Measurements from ENCODE around the gene NEUROD6. TPM values are rescaled to one million over a fixed set of nuclear protein-coding genes. Genes with fewer than 3 reads are reported as not detected.

Gene NEUROD6
- not detected for total RNA-seq

DNA sequence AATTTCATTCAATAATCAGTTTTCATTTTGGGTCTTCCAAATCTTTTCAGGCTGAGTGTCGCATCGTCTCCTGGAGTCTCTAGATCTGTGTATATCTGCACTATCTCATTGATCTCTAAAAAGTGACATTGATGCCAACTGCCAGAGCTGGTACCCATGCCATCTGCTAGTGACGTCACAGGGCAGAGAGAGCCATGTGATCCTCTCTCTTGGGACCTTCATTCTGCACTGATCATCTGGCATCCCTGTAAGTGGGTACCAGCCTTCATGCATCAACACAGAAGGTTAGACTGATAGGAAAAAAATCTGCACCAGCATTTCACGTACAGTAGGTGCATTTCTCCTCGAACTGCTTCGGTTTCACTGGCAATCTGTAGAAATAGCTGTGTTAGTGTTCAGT, at the start of gene NEUROD6:
TSS of gene NEUROD6 (minus strand) at position 124 of the 400 bp plus-strand sequence. CDS start 1,458 bp downstream, outside the sequence.
- no peaks in the 10 kb centered on the region for H3K27me3 ChIP-seq
- no peak for DNase-seq (ENCODE audit: extremely low spot score in 2 of 2)
- peaks cover 7% of the 10 kb centered on the region for H3K4me1 ChIP-seq
- intact Hi-C loops (cut with DNase I) = loop anchor here (2.0 kb wide), 1 partner anchor 74 kb away; no protein-coding TSS in a partner anchor
- H3K27ac ChIP-seq = no peak within 1 kb of the TSS
- H3K9me3 ChIP-seq = no peaks in the 10 kb centered on the region
- no peaks in the 10 kb centered on the region for H3K36me3 ChIP-seq
- H3K4me3 ChIP-seq = no peak within 1 kb of the TSS
- TF ChIP-seq POLR2A (IDR thresholded peaks at IDR 0.05) (no peak), POLR2AphosphoS5 (IDR thresholded peaks at IDR 0.05; ENCODE audit: insufficient read depth in 1 of 2, low read depth in 1 of 2) (no peak)
- TF ChIP-seq, protein P1, sequence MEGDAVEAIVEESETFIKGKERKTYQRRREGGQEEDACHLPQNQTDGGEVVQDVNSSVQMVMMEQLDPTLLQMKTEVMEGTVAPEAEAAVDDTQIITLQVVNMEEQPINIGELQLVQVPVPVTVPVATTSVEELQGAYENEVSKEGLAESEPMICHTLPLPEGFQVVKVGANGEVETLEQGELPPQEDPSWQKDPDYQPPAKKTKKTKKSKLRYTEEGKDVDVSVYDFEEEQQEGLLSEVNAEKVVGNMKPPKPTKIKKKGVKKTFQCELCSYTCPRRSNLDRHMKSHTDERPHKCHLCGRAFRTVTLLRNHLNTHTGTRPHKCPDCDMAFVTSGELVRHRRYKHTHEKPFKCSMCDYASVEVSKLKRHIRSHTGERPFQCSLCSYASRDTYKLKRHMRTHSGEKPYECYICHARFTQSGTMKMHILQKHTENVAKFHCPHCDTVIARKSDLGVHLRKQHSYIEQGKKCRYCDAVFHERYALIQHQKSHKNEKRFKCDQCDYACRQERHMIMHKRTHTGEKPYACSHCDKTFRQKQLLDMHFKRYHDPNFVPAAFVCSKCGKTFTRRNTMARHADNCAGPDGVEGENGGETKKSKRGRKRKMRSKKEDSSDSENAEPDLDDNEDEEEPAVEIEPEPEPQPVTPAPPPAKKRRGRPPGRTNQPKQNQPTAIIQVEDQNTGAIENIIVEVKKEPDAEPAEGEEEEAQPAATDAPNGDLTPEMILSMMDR (IDR thresholded peaks at IDR 0.05) = no peak

DNA sequence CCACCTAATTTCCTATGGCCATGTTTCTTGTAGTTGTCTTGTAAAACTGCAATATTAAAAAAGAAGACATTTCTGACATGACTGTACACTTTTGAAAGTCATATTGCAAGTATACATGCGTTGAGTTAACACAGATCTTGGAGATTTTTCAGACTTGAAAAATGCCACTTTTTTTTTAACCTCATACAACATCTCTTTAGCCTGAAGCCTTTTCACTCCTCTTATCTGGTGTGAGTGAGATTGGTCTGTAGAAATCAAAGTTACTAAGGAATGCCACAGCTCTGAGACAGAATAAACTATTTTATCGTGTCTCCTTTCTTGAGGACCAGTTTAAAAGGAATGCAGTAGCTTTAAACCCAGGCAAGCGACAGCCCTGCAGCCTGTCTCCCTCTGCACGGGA, 43.9 kb upstream of the NEUROD6 start:
- H3K36me3 ChIP-seq = no peaks in the 10 kb centered on the region
- no peak for DNase-seq (ENCODE audit: extremely low spot score in 2 of 2)
- no peak overlapping the region for H3K27ac ChIP-seq
- H3K9me3 ChIP-seq = no peaks in the 10 kb centered on the region
- no peaks in the 10 kb centered on the region for H3K4me1 ChIP-seq
- H3K4me3 ChIP-seq = no peak overlapping the region
- H3K27me3 ChIP-seq = no peaks in the 10 kb centered on the region
- intact Hi-C loops (cut with DNase I) = no loop called here
- TF ChIP-seq POLR2A (IDR thresholded peaks at IDR 0.05) = no peak
- TF ChIP-seq POLR2AphosphoS5 (IDR thresholded peaks at IDR 0.05; ENCODE audit: insufficient read depth in 1 of 2, low read depth in 1 of 2) = no peak
- TF ChIP-seq, protein P1 (IDR thresholded peaks at IDR 0.05) = no peak

DNA sequence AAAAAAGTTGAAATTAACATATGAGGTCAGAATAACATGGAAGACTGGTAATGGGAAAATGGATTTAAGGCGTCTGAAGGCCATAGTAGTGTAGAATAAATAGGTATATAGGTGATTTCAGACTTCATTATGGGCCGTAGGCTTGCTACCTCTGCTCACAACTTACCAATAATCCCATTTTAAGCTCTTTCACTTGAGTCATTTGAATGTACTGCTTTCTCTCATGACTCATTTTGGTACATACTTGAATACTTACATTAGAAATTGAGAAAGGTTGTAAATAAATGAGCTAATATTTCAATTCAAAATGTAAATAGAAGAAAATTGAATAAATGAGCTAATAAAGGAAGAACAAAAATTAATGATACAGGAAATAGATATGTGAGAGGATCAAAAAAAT, 42.2 kb upstream of the NEUROD6 start:
- intact Hi-C loops (cut with DNase I) = no loop called here
- DNase-seq (ENCODE audit: extremely low spot score in 2 of 2) = no peak
- no peaks in the 10 kb centered on the region for H3K27me3 ChIP-seq
- H3K36me3 ChIP-seq = no peaks in the 10 kb centered on the region
- no peaks in the 10 kb centered on the region for H3K4me1 ChIP-seq
- H3K4me3 ChIP-seq = no peak overlapping the region
- no peak for TF ChIP-seq POLR2AphosphoS5 (IDR thresholded peaks at IDR 0.05; ENCODE audit: insufficient read depth in 1 of 2, low read depth in 1 of 2)
- TF ChIP-seq, protein P1 (IDR thresholded peaks at IDR 0.05) = no peak
- TF ChIP-seq POLR2A (IDR thresholded peaks at IDR 0.05) = no peak
- H3K9me3 ChIP-seq = no peaks in the 10 kb centered on the region
- H3K27ac ChIP-seq = no peak overlapping the region

DNA sequence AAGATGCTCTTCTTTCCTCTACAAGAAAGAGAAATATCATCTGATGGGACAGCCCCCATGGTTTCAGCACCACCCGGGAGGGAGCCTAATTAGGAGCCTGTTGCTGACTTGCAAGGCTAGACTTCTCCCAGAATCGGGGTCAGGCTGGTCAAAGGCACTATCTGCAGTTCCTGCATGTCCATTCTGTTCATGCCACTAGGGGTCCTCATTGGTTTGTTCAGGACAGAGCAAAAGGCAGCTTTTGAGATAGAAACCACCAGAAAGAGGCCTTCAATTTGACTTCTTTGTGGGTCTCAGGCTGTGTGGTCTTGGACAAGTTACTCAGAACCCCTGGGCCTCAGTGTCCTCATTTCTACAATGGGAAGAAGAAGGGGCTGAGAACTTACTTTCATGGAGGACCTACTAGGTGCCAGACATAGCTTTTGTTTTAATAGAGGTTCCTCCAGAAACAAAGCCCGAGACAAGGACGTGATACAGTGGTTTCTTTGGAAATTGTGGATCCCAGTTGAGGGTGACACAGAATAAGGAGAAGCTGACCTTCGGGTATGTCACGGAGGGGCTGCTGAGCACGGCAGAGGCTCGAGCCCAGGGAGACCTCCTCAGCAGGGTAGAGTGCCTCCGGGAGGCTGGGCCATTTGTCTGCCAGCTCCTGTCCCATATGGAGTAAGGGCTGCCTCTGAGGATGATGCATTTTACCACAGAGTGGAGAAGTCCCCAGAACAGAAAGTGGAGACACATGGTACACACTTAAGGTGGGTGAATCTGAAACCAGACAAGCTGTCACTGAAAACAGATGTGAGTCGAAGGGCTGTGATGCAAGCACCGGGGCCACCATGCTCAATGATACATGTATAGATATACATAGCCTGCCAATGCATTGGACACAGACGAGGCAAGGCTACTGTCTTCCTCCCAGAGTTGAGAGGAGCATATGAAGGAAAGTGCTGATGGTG, 33.1 kb upstream of the NEUROD6 start:
- intact Hi-C loops (cut with DNase I) = no loop called here
- no peak overlapping the region for H3K4me3 ChIP-seq
- H3K27ac ChIP-seq = no peak overlapping the region
- TF ChIP-seq POLR2AphosphoS5 (IDR thresholded peaks at IDR 0.05; ENCODE audit: insufficient read depth in 1 of 2, low read depth in 1 of 2) = no peak
- TF ChIP-seq, protein P1 (IDR thresholded peaks at IDR 0.05) = peak in 1 of 3 experiments; percentile 13
- TF ChIP-seq POLR2A (IDR thresholded peaks at IDR 0.05) = no peak
- H3K9me3 ChIP-seq = no peaks in the 10 kb centered on the region
- H3K4me1 ChIP-seq = no peaks in the 10 kb centered on the region
- no peaks in the 10 kb centered on the region for H3K36me3 ChIP-seq
- DNase-seq (ENCODE audit: extremely low spot score in 2 of 2) = no peak
- no peaks in the 10 kb centered on the region for H3K27me3 ChIP-seq

All from vagina (tissue), 2 donors.